Stimulated activated CD4-positive, alpha-beta T cell treated with anti-CD3 and anti-CD28 coated beads, Interleukin-2, amount 100 ng/mL, for 24 hours (primary cell): ENCODE data around the gene ADCY6.

Experiments used
- DNase-seq, 2 donors: peaks; one replicate each; pipeline ENCODE4 v3.0.0-alpha.2; 2020

The ADCY6 gene

DNA sequence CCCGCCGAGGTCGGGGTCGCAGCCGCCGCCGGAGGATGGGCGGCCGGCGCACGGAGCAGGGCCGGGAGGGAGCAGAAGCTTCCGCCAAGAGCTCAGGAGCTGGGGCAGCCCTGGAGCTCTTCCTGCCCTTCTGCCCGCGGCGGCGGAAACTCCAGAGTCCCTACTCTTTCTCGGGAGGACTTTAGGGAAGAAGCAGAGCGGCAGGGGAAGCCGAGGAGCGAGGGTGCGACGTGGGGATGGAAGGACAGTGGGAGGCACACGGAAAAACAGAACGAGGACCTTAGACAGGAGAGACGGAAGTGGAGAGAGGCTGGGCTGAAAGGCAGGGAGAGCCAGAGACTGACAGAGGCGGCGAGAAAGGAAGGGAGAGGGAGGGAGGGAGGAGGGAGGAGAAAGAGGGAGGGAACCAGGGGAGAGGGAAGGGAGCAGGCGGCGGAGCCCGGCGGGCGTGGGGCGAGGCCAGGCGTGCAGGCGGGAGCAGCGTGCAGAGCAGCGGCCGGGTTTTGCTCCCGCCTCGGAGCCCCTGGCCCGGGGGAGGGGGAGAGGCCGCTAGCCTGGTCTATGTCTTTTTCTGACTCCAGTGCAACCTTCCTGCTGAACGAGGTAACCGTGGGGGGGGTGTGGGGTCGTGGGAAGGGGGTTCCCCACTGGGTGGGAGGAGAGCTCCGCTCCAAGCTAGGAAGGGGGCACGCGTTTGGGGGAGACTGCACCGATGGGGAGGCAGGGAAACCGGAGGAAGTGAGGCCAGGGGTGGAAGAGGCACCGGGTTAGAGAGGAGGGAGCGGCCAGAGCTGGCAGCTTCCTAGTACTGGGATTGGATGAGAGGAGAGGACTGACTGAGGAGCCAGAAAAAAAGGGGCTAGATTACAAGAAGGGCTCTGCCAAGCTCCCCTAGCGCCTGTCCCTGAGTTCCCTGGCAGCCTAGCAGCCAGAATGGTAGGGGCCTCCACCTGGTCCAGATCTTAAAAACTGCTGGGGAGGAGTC is 26.5 kb upstream of the ADCY6 start:
- DNase-seq = peak; percentile 39 to 58

GRCh38 chr12:48814262-48815125 is 25.6 kb upstream of the ADCY6 start:
- DNase-seq = peak; percentile 82 to 87

DNA sequence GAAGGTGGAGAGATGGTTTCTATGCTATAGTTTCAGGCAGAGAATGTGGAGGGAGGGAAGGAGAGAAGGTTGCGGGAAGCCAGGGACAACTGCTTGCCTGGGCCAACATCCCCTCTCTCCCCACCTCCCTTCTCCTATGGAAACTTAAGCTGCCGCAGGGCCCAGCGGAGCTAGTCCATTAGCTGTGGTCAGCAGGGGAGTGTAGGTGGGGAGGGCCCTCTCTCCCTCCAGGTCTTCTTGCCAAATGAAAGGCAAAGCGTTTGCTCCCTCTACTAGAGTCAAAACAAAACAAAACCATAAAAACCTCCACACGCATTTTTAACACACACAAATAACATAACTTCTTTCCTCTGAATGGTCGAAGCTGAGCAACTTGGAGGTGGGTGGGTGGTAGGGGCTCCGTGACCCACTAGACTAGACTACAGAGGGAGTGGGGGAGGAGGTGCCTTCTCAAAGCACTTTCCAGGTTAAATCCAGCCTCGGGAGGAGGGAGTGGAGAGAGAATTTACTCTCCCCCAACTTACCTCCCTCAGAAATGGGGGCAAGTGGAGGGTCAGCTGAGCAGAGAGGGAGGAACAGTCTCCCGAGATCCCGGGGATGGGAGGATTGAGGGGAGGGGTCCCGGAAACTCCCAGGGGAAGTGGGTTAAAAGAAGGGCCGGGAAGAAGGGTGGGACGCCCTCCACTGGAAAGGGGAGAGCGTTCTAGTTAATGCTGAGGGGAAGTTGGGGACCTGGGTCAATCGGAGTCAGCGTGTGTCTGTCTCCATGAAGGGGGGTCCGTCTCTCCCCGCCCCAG is 24.8 kb upstream of the ADCY6 start:
- DNase-seq = no peak

DNA sequence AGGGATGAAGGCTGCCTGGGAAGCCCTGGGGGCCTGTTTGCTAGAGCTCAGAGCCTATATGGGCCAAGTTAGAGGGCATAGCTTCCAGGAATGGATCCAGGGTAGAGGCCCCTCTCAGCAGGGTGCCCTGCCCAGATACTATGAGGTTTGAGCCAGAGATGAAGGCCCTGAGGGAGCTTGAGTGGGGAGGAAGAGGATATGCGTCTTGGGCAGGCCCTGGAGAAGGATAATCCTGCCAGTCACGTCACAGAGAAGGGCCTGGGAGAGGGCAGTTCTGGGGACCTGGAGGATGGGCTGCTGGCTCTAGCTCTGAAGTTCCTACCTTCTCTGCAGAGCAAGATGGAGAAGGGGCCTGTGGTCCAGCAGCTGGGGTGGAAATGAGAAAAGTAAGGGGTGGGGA is 23.5 kb upstream of the ADCY6 start:
- DNase-seq = no peak

DNA sequence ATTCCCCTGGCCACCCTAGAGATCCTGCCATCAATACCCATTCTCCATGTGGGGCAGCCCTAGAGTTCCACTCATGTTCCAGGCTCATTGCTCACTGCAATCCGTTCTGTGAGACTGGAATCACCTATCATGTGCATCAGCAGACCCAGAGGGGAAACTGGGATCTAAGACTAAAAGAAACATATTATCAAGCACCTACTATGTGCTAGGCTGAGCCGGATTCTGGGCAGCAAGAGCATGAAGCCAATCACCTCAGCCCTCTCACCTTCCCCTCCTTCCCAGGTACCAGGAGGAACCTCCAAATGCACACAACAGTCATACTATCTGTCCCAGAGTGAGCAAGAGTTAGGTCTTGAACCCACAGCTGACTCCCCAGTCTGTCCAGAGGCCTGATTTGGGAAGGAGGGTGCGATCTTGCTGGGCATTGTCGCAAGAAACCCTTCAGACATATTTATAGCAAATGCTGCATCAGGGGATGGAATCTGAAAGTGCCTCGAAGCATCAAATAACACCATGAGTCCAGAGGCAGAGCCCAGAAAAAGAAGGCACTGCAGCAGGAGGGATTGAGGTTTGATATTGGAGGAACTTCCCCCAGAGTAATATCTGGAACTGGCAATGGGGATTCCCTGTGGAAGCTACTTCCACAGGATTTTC is 22.7 kb upstream of the ADCY6 start:
- DNase-seq = no peak

GRCh38 chr12:48810903-48811431 is 22.1 kb upstream of the ADCY6 start:
- DNase-seq = no peak

DNA sequence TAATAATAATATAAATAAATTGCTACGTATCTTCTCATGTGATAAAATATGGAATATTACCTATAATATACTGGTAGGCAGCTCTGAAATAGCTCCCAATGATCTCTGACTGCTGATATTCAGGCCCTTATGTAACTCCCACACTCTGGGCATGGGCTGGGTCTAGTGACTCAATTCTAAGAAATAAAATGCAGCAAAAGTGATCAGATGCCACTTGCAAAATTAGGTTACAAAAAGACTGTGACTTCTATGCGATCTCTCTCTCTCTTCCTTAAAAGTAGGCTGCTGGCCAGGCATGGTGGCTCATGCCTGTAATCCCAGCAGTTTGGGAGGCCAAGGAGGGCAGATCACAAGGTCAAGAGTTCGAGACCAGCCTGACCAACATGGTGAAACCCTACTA is 19.1 kb upstream of the ADCY6 start:
- DNase-seq = no peak

- DNase-seq = no peak
Measured at GRCh38 chr12:48803675-48804074, 14.8 kb upstream of the ADCY6 start.

DNA sequence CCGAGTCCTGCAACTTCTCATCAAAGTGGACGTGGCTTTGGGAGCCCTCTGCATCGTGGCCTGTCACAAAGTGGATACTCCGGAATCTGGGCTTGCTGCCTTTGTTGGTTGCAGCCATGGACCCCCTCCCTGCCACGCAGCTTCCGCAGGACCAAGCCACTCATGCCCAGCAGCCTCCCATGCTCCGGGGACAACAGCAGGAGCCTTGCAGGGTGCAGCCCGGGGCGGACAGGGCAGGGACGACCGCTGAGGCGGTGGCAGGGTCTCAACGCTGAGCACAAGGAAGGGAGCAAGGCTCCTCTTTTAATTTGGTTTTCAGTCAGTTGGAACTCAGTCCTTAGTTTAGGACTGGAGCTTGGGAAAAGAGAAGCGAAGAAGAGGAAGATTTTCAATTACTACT is 12.1 kb upstream of the ADCY6 start:
- no peak for DNase-seq

DNA sequence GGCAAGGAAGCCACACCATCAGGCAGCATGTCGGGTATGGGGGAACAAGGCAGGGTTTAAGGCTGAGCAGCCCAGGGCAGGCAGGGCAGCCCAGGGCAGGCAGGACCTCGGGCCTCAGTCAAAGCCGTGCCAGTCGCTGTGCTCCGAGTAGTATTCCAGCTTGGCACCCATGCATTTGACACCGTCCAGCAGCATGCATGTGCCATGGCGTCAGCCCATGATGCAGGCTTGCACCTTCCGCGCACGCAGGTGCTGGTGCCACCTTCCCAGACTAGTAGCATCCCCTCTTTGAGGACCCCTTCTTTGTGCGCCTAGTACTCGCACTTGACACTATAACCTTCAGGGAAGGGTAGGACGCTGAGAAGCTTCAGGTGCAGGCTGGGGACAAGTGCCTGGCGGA is 11.6 kb upstream of the ADCY6 start:
- no peak for DNase-seq

- DNase-seq = no peak
Measured at GRCh38 chr12:48796976-48797375, 8.1 kb upstream of the ADCY6 start.

- peak; percentile 62 to 69 for DNase-seq
Measured at GRCh38 chr12:48795550-48796455, 6.9 kb upstream of the ADCY6 start.

DNA sequence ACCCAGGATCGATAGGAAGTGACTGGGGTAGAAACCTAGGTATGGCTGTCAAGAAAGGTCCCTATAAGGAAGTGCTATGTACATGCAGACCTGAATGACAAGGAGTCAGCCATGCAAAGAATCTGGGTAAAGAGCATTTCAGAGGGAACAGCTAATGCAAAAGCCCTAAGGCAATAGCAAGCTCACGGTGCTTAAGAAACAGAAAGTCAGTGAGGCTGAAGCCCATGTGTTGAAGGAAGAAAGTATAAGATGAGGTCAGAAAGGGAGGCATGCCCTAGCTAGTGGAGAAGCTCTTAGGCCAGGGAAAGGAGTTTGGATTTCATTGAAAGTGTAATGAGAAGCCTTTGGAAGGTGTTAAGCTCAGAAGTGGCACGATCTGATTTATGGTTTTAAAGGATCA is 6.0 kb upstream of the ADCY6 start:
- no peak for DNase-seq

DNA sequence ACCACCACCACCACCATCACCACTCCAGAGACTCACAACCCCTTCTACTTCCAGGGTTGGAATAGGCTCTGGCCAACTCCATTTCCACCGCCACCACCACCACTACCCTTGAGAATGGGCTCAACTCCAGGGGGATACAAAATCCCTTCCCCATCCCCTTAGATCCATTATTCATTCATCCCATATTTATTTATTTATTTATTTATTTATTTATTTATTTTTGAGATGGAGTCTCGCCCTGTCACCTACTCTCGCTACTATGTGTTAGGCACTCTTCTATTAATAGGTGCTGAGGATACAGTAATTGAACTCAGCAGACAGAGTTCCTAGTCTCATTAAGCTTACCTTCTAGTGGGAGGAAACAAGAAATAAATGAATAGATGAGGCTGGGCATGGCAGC is 4.8 kb upstream of the ADCY6 start:
- no peak for DNase-seq

DNA sequence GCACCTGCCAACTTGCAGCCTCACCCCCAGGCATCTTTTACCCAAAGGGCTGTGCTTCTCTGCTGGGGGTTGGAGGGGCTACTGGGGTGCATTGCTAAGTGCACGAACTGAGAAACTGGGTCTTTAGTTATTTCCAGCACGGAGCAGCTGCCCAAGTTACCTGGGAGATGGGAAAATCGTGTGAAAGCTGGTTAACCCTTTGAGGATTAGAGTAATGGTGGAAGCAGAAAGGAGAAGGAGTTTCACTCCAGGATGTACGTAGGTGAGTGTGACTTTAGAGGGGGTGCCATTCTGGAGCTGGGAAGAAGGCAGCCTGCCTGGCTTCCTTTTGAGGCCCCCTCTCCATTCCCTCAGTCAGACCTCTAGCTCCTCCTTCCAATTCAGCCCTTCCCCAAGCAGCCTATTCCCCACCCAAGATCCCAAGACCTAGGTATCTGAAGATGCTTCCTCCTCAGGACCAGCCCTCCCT is 1.0 kb upstream of the ADCY6 start:
- no peak for DNase-seq

GRCh38 chr12:48788524-48788853 is 400 bp downstream of the ADCY6 start:
- DNase-seq = no peak

DNA sequence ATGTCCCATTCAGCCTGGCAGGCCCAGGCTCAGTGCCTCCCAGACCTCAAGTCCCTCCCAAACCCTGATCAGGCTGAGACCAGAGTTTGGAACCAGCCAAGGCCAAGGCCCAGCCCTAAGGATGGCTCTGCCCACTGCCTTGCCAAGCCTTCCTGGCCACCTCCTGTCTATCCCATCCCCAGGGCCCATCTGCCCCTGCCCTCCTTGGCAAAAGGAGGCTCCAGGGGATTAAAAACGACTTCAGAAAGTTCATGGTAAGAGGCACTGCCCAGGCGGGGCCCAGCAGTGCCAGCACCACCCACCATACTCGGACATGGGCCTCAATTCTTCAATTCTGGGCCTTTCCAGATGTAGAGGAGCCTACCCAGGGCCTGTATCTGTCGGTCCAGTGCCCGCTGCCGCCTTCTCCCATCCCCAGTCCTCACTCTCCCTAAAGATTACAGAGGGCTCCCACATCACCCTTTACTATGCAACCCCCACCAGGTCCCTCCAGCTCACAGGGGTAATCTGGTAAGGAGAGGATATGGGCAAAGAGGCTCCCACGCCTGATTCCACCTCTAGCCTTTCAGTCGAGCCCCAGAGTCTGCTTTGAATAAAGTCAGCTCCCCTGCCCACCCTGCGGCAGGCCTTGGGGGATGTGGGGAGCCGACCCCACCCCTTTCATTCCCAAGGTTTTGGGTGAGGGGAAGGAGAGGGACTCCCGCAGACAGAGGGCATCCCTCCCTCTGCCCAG is 932 bp downstream of the ADCY6 start:
- DNase-seq = no peak

- DNase-seq = no peak
Measured at GRCh38 chr12:48786591-48787544, 2.0 kb downstream of the ADCY6 start.

DNA sequence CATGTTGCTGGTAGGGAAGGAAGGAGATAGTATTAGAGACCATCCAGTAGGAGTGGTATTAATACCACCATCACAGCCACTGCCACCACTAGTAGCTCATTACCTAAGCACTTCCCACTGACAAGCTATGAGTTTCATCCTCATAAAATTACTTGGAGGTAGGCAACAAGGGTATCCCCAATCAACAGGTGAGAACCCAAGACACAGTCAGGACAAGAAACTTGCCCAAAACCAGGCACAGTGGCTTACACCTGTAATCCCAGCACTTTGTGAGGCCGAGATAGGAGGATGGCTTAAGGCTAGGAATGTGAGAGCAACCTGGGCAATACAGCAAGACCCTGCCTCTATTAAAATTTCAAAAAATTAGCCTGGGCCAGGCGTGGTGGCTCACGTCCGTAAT is 5.5 kb downstream of the ADCY6 start:
- DNase-seq = no peak
